Nephron (organoid): Measurements from ENCODE around the gene SULF2.

ENCODE experiments used
- H3K27ac Mint-ChIP-seq, 3 experiments: 2 replicates each; pipeline ENCODE4 v1.8.0; 2020; ENCODE audit warnings: mixed read lengths in 3 of 3, mild to moderate bottlenecking in 2 of 3, moderate library complexity in 1 of 3
- H3K27me3 Mint-ChIP-seq: 2 replicates; pipeline ENCODE4 v1.8.0; 2021; ENCODE audit warnings: low read depth, mild to moderate bottlenecking, moderate library complexity, mixed read lengths
- H3K36me3 Mint-ChIP-seq: 2 replicates; pipeline ENCODE4 v1.8.0; 2020; ENCODE audit warnings: low read depth, mixed read lengths
- H3K4me1 Mint-ChIP-seq: 2 replicates; pipeline ENCODE4 v1.8.0; 2020; ENCODE audit warnings: mixed read lengths
- H3K4me3 Mint-ChIP-seq, 3 experiments: 2 replicates each; pipeline ENCODE4 v1.8.0; 2020; ENCODE audit warnings: mild to moderate bottlenecking in 3 of 3, mixed read lengths in 3 of 3, moderate library complexity in 2 of 3
- H3K9me3 Mint-ChIP-seq: 2 replicates; pipeline ENCODE4 v1.8.0; 2020; ENCODE audit warnings: mixed read lengths
- CTCF ChIP-seq, 3 experiments: fragments of 200-600 bp; sonication (generic); IDR thresholded peaks; one replicate each; pipeline ENCODE4 v1.5.0; 2021; ENCODE audit warnings: antibody characterized with exemption in 3 of 3; ENCODE audit not compliant: unreplicated experiment in 3 of 3

SULF2 gene

GRCh38 chr20:47680804-47681529 lies 104.3 kb downstream of the SULF2 start:
- H3K36me3 Mint-ChIP-seq: peaks cover 15% of the 10 kb centered on the region
- H3K4me1 Mint-ChIP-seq: peaks cover 9% of the 10 kb centered on the region
- TF ChIP-seq CTCF (IDR thresholded peaks at IDR 0.05; ENCODE audit: unreplicated experiment in 3 of 3): no peak
- H3K27ac Mint-ChIP-seq: no peak overlapping the region
- no peaks in the 10 kb centered on the region for H3K27me3 Mint-ChIP-seq
- no peaks in the 10 kb centered on the region for H3K9me3 Mint-ChIP-seq
- H3K4me3 Mint-ChIP-seq: no peak overlapping the region

GRCh38 chr20:47679462-47679861 lies 105.8 kb downstream of the SULF2 start:
- no peak overlapping the region for H3K27ac Mint-ChIP-seq
- TF ChIP-seq CTCF (IDR thresholded peaks at IDR 0.05; ENCODE audit: unreplicated experiment in 3 of 3): no peak
- H3K27me3 Mint-ChIP-seq: no peaks in the 10 kb centered on the region
- H3K4me3 Mint-ChIP-seq: no peak overlapping the region
- peaks cover 8% of the 10 kb centered on the region for H3K4me1 Mint-ChIP-seq
- H3K36me3 Mint-ChIP-seq: peaks cover 12% of the 10 kb centered on the region
- H3K9me3 Mint-ChIP-seq: no peaks in the 10 kb centered on the region

- no peaks in the 10 kb centered on the region for H3K9me3 Mint-ChIP-seq
- no peak for TF ChIP-seq CTCF (IDR thresholded peaks at IDR 0.05; ENCODE audit: unreplicated experiment in 3 of 3)
- H3K27ac Mint-ChIP-seq: no peak overlapping the region
- H3K36me3 Mint-ChIP-seq: peaks cover 8% of the 10 kb centered on the region
- peaks cover 8% of the 10 kb centered on the region for H3K4me1 Mint-ChIP-seq
- H3K4me3 Mint-ChIP-seq: no peak overlapping the region
- no peaks in the 10 kb centered on the region for H3K27me3 Mint-ChIP-seq
These were observed 106.7 kb downstream of the SULF2 start for GRCh38 chr20:47678536-47678935.

DNA sequence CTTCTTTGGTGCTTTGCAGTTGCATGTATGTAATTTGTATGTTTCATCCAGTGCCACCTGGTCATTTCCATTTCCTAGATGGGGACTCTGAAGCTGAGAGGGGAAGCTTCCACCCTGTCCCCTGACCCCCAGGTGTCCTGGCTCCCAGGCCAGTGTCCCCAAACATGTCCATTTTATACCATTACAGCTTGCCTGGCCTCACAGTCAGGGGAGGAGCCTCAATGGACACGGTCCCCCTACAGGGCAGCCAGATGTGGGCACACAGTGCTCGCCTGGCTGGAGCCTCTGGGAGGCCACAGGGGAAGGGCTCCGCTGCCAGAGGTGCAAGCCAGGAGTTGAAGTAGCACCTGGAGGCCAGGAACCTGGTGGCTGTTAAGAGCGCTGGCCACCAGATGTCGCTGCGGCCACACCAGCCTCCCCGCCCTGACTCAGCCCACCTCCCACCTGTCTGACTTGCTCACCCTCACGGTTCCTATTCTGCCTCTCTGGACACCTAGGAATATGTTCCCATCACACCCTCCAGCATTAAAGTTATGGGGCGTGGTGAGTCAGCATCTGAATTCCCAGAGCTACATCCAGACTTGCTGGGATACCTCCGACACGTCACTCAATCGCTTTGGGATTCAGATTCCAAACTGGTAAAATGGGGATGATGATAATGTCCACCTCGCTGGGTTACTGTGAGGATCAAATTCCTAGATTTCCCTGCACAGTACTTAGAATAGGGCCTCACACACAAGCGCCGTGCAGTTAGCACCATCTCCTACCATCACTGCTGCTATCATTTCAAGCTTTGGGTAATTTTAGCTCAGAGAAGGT lies 107.4 kb downstream of the SULF2 start:
- Mint-ChIP-seq H3K4me1 (peaks cover 8% of the 10 kb centered on the region), H3K9me3 (no peaks in the 10 kb centered on the region), H3K4me3 (no peak overlapping the region), H3K36me3 (peaks cover 7% of the 10 kb centered on the region), H3K27me3 (no peaks in the 10 kb centered on the region), H3K27ac (no peak overlapping the region)
- TF ChIP-seq CTCF (IDR thresholded peaks at IDR 0.05; ENCODE audit: unreplicated experiment in 3 of 3): peak; percentile 85 to 86 (median 86)

DNA sequence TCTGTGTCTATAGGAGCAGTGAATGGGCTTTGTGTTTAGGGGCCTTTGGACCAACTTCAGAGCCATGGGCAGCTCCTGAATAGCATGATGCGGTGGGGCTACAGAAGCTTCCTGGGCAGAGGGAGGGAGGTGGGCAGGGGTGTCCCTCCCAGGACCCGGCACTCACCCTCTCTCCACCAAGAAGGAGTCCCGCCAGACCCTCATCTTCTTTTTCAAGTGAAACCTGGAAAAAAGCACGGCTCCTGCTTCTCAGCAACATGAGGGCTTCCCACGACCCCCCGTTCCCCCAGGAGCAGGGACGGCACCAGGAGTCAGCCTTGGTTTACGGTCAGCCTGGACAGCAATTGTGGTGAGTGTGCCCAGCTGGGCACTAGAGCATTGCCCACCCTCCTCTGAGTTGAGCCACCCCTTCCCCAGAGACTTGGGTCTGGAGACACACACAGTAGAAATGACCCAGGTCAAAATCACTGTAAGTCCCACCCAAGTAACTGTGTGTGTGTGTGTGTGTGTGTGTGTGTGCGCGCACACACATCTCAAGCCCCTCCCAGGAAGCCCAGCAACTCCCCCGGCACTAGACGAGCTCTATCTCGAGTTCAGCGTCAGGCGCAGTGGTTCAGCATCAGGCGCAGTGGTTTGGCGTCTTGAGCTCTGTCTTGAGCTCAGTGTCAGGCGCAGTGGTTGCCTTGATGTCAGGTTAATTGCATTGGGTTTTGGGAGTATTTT lies 108.2 kb downstream of the SULF2 start:
- H3K27me3 Mint-ChIP-seq: peaks cover 5% of the 10 kb centered on the region
- H3K27ac Mint-ChIP-seq: no peak overlapping the region
- no peak for TF ChIP-seq CTCF (IDR thresholded peaks at IDR 0.05; ENCODE audit: unreplicated experiment in 3 of 3)
- no peak overlapping the region for H3K4me3 Mint-ChIP-seq
- H3K36me3 Mint-ChIP-seq: peaks cover 11% of the 10 kb centered on the region
- H3K9me3 Mint-ChIP-seq: no peaks in the 10 kb centered on the region
- peaks cover 2% of the 10 kb centered on the region for H3K4me1 Mint-ChIP-seq
